UCSD-AML1 (cell line): Measurements from ENCODE around the gene KRTAP20-2.

Source experiments
- DNase-seq: peaks from one replicate; lab custom pipeline; 2025; ENCODE audit not compliant: unreplicated experiment; lab: John Stamatoyannopoulos, UW

The KRTAP20-2 gene

DNA sequence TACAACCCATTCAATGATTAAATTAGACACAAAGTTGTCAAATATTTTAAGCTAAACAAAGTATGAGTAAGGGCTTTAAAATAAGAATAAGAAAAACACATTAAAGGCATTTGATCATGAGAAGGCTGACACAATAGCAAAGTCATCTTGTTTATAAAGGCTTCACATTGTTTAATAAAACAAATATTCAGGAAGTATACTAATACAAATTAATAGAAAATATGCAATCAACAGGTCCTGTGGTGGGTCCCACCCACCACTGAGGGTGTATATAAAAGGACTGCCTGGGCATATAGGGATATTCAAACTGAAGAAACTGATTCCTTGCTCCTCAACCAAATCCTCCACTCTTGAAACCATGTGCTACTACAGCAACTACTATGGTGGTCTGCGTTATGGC is at the start of gene KRTAP20-2:
KRTAP20-2 (plus strand) TSS at position 301 of the 400 bp plus-strand sequence; CDS start at position 359, 58 bp downstream.
- DNase-seq: no peak

DNA sequence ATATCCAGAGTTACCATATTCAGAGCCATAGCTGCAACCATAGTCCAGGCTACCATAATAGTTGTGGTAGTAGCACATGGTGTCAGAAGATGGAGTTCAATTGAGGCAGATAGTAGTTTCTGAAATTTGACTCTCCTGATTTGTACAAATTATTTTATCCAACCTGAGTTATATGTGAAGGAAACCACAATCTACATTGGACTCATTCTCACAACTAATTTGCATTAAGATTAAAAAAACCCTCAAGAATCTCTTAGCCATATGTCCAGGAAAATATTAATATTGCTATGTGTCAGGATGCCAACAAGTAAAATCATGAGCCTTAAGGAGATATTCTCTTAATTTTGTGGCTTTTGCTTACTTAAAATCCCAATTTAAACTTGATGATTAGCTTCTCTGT is 44.7 kb upstream of the KRTAP20-2 start, which contains the start of gene KRTAP22-2:
KRTAP22-2 (minus strand) TSS at position 101 of the 400 bp plus-strand sequence.
- DNase-seq: no peak

DNA sequence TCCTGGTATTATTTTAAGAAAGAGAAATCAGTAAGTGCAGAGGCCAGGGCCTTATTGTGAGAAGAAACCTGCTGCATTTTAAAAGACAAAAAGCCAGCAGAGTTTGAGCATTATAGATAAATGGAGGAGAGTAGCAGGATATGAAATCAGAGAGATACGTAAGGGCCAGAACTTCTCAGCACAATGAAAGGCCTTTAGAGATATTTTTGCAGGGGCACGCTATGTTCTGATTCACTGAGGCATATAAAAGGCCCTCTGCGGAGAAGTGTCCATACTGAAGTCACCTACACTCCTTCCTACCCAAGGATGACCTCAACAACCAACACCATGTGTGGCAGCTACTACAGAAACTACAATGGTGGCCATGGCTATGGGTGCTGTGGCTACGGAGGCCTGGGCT is 42.9 kb upstream of the KRTAP20-2 start, which contains the start of gene KRTAP6-3:
KRTAP6-3 (plus strand) TSS at position 301 of the 400 bp plus-strand sequence; CDS start at position 307, 6 bp downstream.
- no peak for DNase-seq

DNA sequence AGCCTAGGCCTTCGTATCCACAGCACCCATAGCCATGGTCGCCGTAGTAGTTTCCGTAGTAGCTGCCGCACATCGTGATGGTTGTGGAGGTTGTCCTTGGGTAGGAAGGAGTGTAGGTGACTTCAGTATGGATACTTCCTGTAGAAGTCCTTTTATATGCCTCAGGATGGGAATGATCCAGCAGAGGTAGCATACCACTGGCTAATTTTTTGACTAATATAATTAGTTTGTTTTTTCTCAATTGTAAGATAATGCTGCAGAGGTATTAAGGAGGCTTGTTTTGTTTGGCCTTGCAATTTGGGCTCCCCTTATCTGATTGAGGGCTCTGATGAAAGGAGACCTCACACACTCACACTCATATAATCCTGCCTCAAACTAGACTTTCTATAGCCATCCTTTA is 36.2 kb upstream of the KRTAP20-2 start, which contains the start of gene KRTAP6-2:
KRTAP6-2 (minus strand) TSS at position 101 of the 400 bp plus-strand sequence; CDS start at position 73, 28 bp downstream.
- no peak for DNase-seq

DNA sequence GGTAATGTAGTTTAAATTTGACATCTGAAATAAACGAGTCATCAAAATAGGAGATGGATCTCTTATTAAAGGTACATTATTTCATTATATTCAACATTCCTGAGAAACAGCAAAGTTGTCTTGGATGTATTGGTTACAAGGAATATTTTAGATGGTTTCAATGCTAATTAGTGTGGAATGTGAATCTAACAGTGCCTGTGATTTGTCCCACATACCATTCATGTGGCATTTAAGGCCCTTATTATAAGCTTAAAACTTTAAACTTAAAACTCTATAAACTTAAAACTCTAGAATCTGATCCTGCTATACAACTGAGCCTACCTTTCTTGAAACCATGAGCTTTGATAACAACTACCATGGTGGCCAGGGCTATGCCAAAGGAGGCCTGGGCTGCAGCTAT is 34.2 kb upstream of the KRTAP20-2 start, which contains the start of gene KRTAP22-1:
KRTAP22-1 (plus strand) TSS at position 301 of the 400 bp plus-strand sequence.
- DNase-seq: no peak

DNA sequence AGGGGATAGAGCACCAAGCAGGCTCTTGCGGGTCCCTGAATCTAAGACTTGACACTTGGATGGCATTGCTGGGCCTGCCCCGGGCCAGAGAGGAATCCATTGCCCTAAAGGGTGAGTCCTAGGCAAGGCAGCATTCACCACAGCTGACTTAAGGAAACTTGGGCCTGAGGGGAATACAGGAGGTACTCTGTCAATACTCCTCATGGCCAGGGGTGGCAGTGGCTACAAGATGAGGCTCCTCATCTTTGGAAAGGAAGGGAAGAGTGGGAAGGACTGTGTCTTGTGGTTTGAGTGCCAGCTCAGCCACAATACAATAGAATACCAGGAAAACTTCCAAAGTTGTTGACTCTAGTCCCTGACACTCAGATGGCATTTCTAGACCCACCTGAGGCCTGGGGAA is 29.0 kb upstream of the KRTAP20-2 start:
- no peak for DNase-seq

DNA sequence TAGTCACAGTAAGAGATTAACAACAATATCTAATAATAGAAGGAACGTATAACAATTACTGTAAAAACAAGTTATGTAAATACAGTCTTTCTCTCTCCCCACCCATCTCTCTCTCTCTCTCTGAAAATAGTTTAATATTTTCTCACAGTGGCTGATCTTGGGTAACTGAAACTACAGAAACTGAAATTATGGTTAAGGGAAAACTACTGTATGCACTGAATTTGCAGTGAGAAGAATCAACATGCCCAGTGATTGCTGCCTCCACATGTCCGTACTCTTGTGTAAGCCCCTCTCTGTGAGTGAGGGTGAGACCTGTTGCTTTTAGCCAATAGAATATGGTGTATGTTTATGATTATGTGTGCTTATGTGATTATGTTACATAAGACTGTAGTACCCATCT is 22.9 kb upstream of the KRTAP20-2 start:
- no peak for DNase-seq

DNA sequence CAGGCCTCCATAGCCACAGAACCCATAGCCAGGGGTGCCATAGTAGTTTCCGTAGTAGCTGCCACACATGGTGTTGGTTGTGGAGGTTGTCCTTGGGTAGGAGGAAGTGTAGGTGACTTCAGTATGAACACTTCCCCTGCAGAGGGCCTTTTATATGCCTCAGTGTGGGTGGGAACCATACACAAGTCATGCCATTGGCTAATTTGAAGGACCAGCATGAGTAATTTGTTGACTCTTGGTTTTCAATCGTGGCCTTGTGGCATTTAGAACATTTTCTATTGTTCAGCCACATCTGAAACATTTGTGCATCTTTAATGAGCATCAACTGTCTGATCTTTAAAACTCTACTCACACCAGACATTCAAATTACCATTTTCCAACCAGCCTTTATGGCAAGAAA is 21.2 kb upstream of the KRTAP20-2 start, which contains the start of gene KRTAP6-1:
KRTAP6-1 (minus strand) TSS at position 95 of the 400 bp plus-strand sequence; CDS start at position 69, 26 bp downstream.
- DNase-seq: no peak

DNA sequence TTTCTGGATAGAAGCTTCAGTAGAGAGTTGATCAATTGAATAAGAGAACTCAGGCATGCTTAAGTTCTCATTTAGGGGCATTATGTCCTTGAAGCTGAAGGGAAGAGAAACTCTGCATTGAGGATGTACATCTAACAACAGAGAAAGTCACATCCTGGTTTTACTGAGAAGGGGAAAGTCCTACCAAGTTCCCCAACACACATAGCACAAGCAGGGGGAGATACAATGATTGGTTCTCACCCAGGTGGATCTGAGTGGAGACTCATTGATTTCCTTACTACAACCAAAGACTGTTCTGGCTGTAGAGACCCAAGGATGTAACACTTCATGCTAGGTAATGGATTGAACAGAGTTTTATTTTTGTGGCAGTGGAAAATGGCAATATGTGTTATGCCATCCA is 19.8 kb upstream of the KRTAP20-2 start:
- DNase-seq: no peak

DNA sequence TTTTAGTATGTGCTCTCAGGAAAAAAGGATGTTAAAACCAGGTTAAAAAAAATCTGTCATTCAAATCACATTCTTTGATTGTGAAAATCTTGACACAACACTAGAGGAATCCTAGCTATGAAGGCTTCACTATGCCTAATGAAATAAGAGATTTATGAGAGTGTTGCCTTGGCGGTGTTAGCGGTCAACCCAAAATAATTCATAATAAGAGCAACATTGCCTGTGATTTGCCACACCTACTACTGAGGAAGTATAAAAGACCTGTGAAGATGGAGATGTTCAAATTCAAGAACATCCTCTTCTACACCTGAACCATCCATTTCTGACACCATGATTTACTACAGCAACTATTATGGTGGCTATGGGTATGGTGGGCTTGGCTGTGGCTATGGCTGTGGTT is 18.9 kb upstream of the KRTAP20-2 start, which contains the start of gene KRTAP20-1:
KRTAP20-1 (plus strand) TSS at position 301 of the 400 bp plus-strand sequence; CDS start at position 331, 30 bp downstream.
- no peak for DNase-seq

DNA sequence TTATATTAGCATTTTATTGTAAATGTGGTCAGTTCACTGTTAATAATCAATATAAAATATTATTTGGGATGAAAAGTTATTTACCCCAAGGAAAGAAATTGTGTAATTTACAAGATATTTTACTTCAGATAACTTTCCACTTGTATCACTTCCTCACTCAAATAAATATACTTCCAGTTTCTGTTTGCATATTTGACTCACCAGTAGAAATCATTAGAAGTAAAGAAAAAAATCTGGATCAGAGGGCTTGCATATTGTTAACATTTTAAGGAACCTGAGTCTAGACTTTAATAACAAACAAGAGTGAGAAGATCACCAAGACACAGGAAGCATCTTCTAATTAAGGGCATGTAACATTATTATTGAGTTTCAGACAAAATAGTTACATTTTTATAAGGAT is 14.9 kb upstream of the KRTAP20-2 start:
- DNase-seq: no peak

DNA sequence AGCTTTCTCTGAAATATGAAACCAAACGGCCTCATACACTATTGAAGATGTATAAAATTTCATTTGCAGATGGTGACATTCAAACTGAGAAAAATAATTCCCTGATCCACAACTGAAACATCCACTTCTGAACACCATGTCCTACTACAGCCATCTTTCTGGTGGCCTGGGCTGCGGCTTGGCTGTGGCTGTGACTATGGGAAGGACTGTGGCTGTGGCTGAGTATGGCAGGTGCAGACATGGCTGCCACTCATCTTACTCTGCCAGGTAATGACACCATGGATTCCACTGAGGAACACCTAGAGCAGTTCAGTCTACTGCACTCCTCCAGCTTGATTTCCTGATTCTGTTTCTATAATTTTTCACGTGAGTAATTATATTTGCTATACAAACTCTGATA is 14.5 kb upstream of the KRTAP20-2 start, which contains the start of gene KRTAP20-4:
KRTAP20-4 (plus strand) TSS at position 106 of the 400 bp plus-strand sequence.
- no peak for DNase-seq

DNA sequence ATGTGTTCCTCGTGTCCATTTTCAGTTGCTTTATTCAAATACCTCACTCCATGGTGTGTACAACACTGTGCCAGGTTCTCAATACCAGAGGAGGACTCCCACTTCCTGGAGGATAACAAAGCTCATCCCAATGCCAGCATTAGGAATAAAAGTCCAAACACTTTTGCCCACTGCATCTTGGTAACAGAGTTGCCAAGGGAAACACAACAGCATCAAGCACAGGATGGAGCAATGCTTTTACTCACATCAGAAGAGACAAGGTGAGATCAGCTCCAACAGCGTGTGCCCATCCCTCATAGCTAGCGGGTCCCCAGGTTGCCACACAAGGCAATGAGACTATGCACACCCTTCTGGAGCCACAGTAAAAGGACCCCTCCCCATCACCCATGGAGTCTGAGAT is 11.6 kb upstream of the KRTAP20-2 start:
- DNase-seq: no peak

DNA sequence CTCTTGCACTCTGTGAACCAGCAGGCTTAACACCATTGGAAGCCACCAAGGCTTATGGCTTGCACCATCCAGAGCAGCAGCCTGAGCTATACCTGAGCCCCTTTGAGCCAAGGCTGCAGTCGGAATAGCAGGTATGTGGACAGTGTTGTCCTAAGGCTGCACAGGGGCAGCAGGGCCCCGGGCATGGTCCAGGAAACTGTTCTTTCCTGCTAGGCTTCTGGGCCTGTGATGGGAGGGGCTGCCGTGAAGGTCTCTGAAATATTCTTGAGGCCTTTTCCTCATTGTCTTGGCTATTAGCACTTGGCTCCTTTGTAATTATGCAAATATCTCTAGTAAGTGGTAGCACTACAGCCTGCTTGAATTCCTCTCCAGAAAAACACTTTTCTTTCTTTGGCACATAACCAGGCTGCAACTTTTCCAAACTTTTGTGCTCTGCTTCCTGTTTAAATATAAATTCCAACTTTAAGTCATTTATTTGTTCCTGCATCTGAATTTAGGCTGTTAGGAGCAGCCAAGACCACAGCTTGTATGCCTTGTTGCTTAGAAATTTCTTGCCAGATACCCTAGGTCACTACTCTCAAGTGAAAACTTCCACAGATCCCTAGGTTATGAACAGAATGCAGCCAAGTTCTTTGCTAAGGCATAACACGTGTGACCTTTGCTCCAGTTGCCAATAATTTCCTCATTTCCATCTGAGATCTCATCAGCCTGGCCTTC is 9.4 kb upstream of the KRTAP20-2 start:
- no peak for DNase-seq

DNA sequence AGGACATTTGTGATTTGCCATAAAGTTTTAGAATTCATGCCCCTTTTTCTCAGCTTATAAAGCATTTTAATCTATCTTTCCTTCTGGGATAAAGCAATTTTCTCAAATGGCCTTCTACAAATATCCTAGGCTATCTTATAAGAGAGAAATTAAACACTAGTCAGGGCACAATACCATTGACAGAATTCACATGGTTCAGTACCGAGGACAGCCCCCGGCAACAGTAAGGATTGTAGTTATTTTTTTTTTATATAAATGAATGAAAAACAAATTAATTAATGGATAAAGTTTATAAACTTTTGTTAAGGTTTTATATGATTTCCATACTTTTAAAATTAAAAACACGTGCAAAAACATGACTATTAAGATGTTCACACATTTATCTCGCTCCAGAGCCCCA is 6.9 kb upstream of the KRTAP20-2 start:
- DNase-seq: no peak

DNA sequence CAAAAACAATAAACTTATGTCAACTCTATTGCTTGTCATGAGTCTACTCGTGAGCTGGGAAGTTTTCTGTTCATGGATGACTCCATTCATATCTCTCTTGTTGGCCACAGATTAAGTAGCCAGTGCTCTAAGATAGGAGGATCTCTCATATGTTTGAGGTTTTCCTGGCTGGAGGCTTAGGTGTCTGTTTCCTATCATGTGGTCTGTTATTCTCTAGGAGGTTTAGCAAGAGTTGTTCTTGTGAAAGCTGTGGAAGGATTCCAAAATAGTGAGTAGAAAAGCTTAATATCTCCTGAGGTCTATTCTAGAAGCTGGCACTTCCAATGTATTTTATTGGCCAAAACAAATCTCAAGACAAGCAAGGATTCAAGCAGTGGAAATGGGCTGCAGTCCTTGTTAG is 5.8 kb upstream of the KRTAP20-2 start:
- DNase-seq: no peak

DNA sequence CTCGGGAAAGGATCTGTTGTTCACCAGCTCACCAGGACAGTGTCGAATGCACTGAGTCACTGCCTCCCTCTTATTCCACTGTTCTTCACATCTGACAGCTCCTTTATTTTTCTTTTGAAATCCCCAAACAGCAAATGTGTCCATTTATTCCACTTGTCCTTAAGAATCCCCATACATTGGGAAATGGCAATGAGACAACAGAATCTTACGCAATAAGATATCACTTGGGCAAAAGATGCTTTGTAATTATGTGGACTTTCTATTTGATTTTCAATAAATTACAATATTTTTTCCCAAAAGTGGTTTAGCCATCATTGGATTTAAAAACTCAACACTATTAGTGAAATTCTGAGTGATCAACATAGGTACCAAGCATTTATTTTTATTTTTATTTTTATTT is 3.7 kb downstream of the KRTAP20-2 start:
- DNase-seq: no peak

DNA sequence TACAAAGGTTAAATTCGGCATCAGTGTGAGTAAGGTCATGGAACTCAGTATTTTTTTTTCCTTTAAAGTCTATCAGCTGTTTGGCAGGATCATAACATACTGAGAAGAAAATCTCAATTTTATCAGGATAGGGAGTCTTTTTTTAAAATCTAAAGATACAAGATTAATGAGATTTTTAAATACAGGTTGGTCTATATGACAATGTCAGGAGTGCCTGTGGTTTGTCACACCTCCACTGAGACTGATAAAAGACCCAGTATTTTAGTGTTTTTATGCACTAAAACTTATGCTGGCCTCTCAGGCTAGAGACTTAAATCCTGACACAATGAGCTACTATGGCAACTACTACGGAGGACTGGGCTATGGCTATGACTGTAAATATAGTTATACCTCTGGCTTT is 7.6 kb downstream of the KRTAP20-2 start, which contains the start of gene KRTAP20-3:
KRTAP20-3 (plus strand) TSS at position 301 of the 400 bp plus-strand sequence.
- DNase-seq: no peak

DNA sequence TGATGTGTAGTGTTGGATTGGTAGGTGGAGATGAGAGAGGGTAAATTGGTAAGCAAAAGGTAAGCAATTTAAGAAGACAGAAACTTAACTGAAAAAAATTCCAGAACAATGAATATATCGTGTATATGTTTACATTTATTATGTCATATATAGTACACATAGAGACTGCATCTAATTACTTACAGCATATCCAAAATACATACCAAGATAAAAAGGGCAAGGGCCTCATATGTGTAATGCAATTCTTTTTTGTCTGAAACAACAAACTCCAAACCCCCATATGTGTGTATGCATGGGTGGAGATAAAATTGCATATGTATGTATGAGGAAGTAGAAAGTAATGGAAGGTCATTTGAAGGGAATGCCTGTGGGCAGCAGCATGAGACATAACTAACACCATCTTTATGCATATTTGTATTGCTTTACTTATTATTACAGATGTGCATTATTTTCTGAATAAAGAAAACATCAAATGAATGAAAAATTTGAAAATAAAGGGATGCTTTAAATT is 12.0 kb downstream of the KRTAP20-2 start:
- DNase-seq: no peak

DNA sequence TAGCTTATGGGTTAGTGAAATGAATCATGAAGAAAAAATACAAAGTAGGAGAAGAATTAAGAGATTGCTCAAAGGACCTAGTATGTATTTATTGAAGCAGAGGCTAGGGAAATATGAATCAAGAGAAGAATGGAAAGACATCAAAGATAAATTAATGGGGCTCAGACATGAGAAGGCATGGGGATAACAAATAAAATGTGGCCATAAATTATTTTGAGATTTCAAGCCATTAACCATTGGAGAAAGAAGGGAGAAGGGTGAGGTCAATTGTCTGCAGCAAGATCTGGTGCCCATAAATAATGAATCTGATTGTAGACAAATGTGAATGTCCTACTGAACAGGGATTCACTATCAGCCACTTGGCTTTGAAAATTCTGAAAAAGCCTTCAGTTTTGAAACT is 17.9 kb downstream of the KRTAP20-2 start:
- no peak for DNase-seq

DNA sequence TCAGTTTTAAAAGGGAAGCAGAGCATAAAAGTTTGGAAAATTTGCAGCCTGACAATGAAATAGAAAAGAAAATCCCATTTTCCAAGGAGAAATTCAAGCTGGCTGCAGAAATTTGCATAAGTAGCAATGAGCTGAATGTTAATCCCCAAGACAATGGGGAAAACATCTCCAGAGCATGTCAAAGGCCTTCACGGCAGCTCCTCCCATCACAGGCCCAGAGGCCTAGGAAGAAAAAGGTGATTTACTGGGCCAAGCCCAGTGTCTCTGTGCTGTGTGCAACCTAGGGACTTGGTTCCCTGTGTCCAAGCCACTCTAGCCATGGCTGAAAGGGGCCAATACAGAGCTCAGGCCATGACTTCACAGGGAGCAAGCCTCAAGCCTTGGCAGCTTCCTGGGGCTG is 33.8 kb downstream of the KRTAP20-2 start:
- no peak for DNase-seq
